Right kidney (tissue), 1 donor: ENCODE results near the gene POU6F2.

ENCODE experiments used
- DNase-seq: peaks from one replicate; pipeline ENCODE4 v3.0.0-alpha.2; 2016

POU6F2 gene

GRCh38 chr7:39405581-39405980, 427.9 kb downstream of the POU6F2 start:
- no peak for DNase-seq

GRCh38 chr7:39406467-39406866, 428.8 kb downstream of the POU6F2 start:
- peak; percentile 60 for DNase-seq

- peak; percentile 26 for DNase-seq
Measured at GRCh38 chr7:39407137-39407536, 429.4 kb downstream of the POU6F2 start.

- DNase-seq = no peak
Measured at GRCh38 chr7:39407723-39408122, 430.0 kb downstream of the POU6F2 start.

- DNase-seq = no peak
Measured at GRCh38 chr7:39408906-39409305, 431.2 kb downstream of the POU6F2 start.

- DNase-seq = no peak
Measured at GRCh38 chr7:39410582-39410981, 432.9 kb downstream of the POU6F2 start.

- no peak for DNase-seq
Measured at GRCh38 chr7:39413636-39414223, 436.0 kb downstream of the POU6F2 start.

- DNase-seq = peak; percentile 74
Measured at GRCh38 chr7:39414224-39415035, 436.7 kb downstream of the POU6F2 start.

- DNase-seq = no peak
Measured at GRCh38 chr7:39415091-39415787, 437.5 kb downstream of the POU6F2 start.

- DNase-seq = no peak
Measured at GRCh38 chr7:39416866-39417265, 439.2 kb downstream of the POU6F2 start.

GRCh38 chr7:39417642-39418041, 439.9 kb downstream of the POU6F2 start:
- no peak for DNase-seq

- DNase-seq = no peak
Measured at GRCh38 chr7:39421251-39421650, 443.5 kb downstream of the POU6F2 start.

GRCh38 chr7:39421661-39422060, 444.0 kb downstream of the POU6F2 start:
- no peak for DNase-seq

- no peak for DNase-seq
Measured at GRCh38 chr7:39428221-39428620, 450.5 kb downstream of the POU6F2 start.

- no peak for DNase-seq
Measured at GRCh38 chr7:39429421-39429820, 451.7 kb downstream of the POU6F2 start.

GRCh38 chr7:39430441-39430840, 452.7 kb downstream of the POU6F2 start:
- no peak for DNase-seq

- no peak for DNase-seq
Measured at GRCh38 chr7:39430909-39431641, 453.4 kb downstream of the POU6F2 start.

GRCh38 chr7:39432368-39432767, 454.7 kb downstream of the POU6F2 start:
- DNase-seq = no peak

GRCh38 chr7:39432807-39433416, 455.2 kb downstream of the POU6F2 start:
- DNase-seq = no peak

- DNase-seq = no peak
Measured at GRCh38 chr7:39433550-39433949, 455.8 kb downstream of the POU6F2 start.

GRCh38 chr7:39434012-39434411, 456.3 kb downstream of the POU6F2 start:
- no peak for DNase-seq

- DNase-seq = no peak
Measured at GRCh38 chr7:39446546-39446945, 468.8 kb downstream of the POU6F2 start.
